ENCODE results near the gene GPR37L1. TPM values are rescaled to one million over a fixed set of nuclear protein-coding genes. Genes with fewer than 3 reads are reported as not detected.

GPR37L1 gene
- total and polyA plus RNA-seq, 2 of the 8 experiments (the other 6 are each of a cell fraction or from before 2014, with no cell fraction given) = 0.13 to 0.23 TPM

- POLR2A ChIA-PET (ENCODE audit: partially characterized antibody) = no interaction called here
- H3K79me2 ChIP-seq (ENCODE audit: control insufficient read depth in 1 of 2, insufficient read depth in 2 of 2, low read length in 2 of 2) = no peaks in the 10 kb centered on the region
- no peak for FAIRE-seq
Measured at GRCh38 chr1:202168861-202169260, 46.1 kb downstream of the GPR37L1 start.

More at GRCh38 chr1:202168861-202169260, 46.1 kb downstream of the GPR37L1 start:
- no peak overlapping the region for H3K27ac ChIP-seq (ENCODE audit: low read depth, low read length)
- H3K14ac ChIP-seq (ENCODE audit: insufficient read length) = no peak overlapping the region
- no peak overlapping the region for H2BK5ac ChIP-seq (ENCODE audit: low read depth, low read length)
- TF ChIP-seq MAFK (IDR thresholded peaks at IDR 0.05; ENCODE audit: low read depth, low read length) = no peak
- TF ChIP-seq USF2 (IDR thresholded peaks at IDR 0.05; ENCODE audit: low read length) = no peak
- no peak for TF ChIP-seq BRCA1 (IDR thresholded peaks at IDR 0.05; ENCODE audit: low read depth, low read length)
- TF ChIP-seq PHF8 (conservative IDR thresholded peaks at IDR 0.05; ENCODE audit: low read depth, low read length) = no peak
- TF ChIP-seq SRF (IDR thresholded peaks at IDR 0.05; ENCODE audit: low read depth, low read length) = no peak
- no peak for TF ChIP-seq POLR2A (IDR thresholded peaks at IDR 0.05; ENCODE audit: control extremely low read depth in 1 of 2, low read depth in 2 of 2, low read length in 2 of 2)
- no peak overlapping the region for H3K4me2 ChIP-seq (ENCODE audit: insufficient read depth in 1 of 2, low read depth in 2 of 2, low read length in 2 of 2)
- no peak overlapping the region for H2AFZ ChIP-seq (ENCODE audit: low read length)
- no peaks in the 10 kb centered on the region for H3K79me1 ChIP-seq (ENCODE audit: low read depth, low read length)
- no peak overlapping the region for H4K91ac ChIP-seq (replicated peaks; ENCODE audit: insufficient read length, low read length)
- H4K5ac ChIP-seq (ENCODE audit: insufficient read length, low read depth, low read length) = no peak overlapping the region
- no peak overlapping the region; the same call in 1 of the 2 replicates for H4K8ac ChIP-seq (ENCODE audit: extremely low read depth, insufficient read depth, low read length)
- no peaks in the 10 kb centered on the region for H3K27me3 ChIP-seq (replicated peaks in 1 of 4; ENCODE audit: control insufficient read depth in 3 of 4, extremely low read depth in 1 of 4, insufficient read depth in 3 of 4, low read length in 3 of 4)
- H3K4ac ChIP-seq (replicated peaks; ENCODE audit: insufficient read length, low read depth, low read length) = no peak overlapping the region
- H2BK12ac ChIP-seq (ENCODE audit: low read depth, low read length) = no peak overlapping the region
- H3K9ac ChIP-seq (replicated peaks in 1 of 4; ENCODE audit: extremely low read depth in 1 of 4, low read depth in 3 of 4, low read length in 3 of 4) = no peak overlapping the region
- no peak overlapping the region for H2BK120ac ChIP-seq (replicated peaks; ENCODE audit: low read depth, low read length)
- H2BK15ac ChIP-seq (ENCODE audit: low read length) = no peak overlapping the region
- no peak for DNase-seq (ENCODE audit: low read depth in 1 of 2, low spot score in 2 of 2)
- no peak overlapping the region for H2BK20ac ChIP-seq (ENCODE audit: low read length)
- CTCF ChIA-PET (ENCODE audit: partially characterized antibody) = interaction anchor here (1.0 to 10.1 kb wide), 3 partner anchors 8 to 13 kb away, joined by 3 to 77 read pairs (median 3); no protein-coding TSS in a partner anchor
- H3K36me3 ChIP-seq (ENCODE audit: control insufficient read depth in 2 of 4, insufficient read depth in 4 of 4, low read length in 3 of 4) = no peaks in the 10 kb centered on the region
- H3K23me2 ChIP-seq (ENCODE audit: low read depth, low read length) = no peaks in the 10 kb centered on the region
- H3K4me1 ChIP-seq (replicated peaks in 1 of 4; ENCODE audit: control insufficient read depth in 3 of 4, insufficient read depth in 4 of 4, low read length in 3 of 4) = peaks cover 0 to 6% (median 0%) of the 10 kb centered on the region in 4 experiments; a peak in 2 of 7 replicates
- no peaks in the 10 kb centered on the region for H3K9me3 ChIP-seq (ENCODE audit: insufficient read depth in 2 of 2, low read depth in 1 of 2, low read length in 1 of 2)
- no peak overlapping the region for H3K4me3 ChIP-seq (ENCODE audit: extremely low read depth in 1 of 4, insufficient read depth in 2 of 4, low read depth in 3 of 4, low read length in 4 of 4)
- H3K56ac ChIP-seq (replicated peaks; ENCODE audit: insufficient read length, low read depth, low read length) = no peak overlapping the region
- 77% methylated on average over 7 of the region's 7 CpGs; no CpG with 5 or more reads in 1 of the 2 experiments for WGBS, 2 experiments (ENCODE audit: extremely low coverage in 1 of 2, insufficient coverage in 1 of 2, insufficient read length in 1 of 2, insufficient replicate concordance in 2 of 2, low coverage in 1 of 2, low lambda C conversion rate in 2 of 2, missing lambda C conversion rate in 1 of 2)
- H3K23ac ChIP-seq (ENCODE audit: insufficient read length) = no peak overlapping the region
- no peak overlapping the region for H2AK5ac ChIP-seq (ENCODE audit: low read depth, low read length)
- H4K20me1 ChIP-seq (replicated peaks in 1 of 2; ENCODE audit: control insufficient read depth in 1 of 2, insufficient read depth in 2 of 2, low read length in 2 of 2) = no peaks in the 10 kb centered on the region
- H3K18ac ChIP-seq (ENCODE audit: extremely low read depth, low read length) = no peak overlapping the region
